HepG2 (cell line): ENCODE data around the gene ARID5B. TPM values are rescaled to one million over a fixed set of nuclear protein-coding genes. Genes with fewer than 3 reads are reported as not detected.

ENCODE experiments used
- AHR ChIP-seq: IDR thresholded peaks from 2 replicates; pipeline ENCODE4 v1.6.1; 2018; ENCODE audit warnings: missing genetic modification reagents, missing compliant biosample characterization
- ETV6 ChIP-seq: sonication (generic); formaldehyde crosslinking; conservative IDR thresholded peaks from 2 replicates; pipeline ENCODE4 v1.4.0; 2020; ENCODE audit warnings: missing genetic modification reagents
- GTF2F1 ChIP-seq: fragments of 150-350 bp; IDR thresholded peaks from 2 replicates; pipeline ENCODE4 v1.6.1; 2014; ENCODE audit warnings: low read length
- KAT2B ChIP-seq: fragments of 150-350 bp; IDR thresholded peaks from 2 replicates; pipeline ENCODE4 v1.6.1; 2014; ENCODE audit warnings: low read depth, low read length, borderline replicate concordance
- KMT2A ChIP-seq: sonication (generic); formaldehyde crosslinking; IDR thresholded peaks from 2 replicates; pipeline ENCODE4 v1.4.0; 2020; ENCODE audit warnings: missing genetic modification reagents
- MIXL1 ChIP-seq: IDR thresholded peaks from 2 replicates; pipeline ENCODE4 v1.6.1; 2016
- NRL ChIP-seq: sonication (generic); formaldehyde crosslinking; IDR thresholded peaks from 2 replicates; pipeline ENCODE4 v1.5.0; 2020; ENCODE audit warnings: missing genetic modification reagents, mild to moderate bottlenecking, moderate library complexity, borderline replicate concordance
- POLR2A ChIP-seq, 2 experiments: IDR thresholded peaks; 2 replicates each; pipeline ENCODE4 v1.6.1; 2011; ENCODE audit warnings: low read depth in 2 of 2, low read length in 2 of 2, mild to moderate bottlenecking in 1 of 2, moderate library complexity in 1 of 2; ENCODE audit not compliant: insufficient read depth in 1 of 2
- PRDM4 ChIP-seq: sonication (generic); formaldehyde crosslinking; IDR thresholded peaks from 2 replicates; pipeline ENCODE4 v1.9.0; 2021; ENCODE audit warnings: missing genetic modification reagents, borderline replicate concordance
- RARA ChIP-seq: IDR thresholded peaks from 2 replicates; pipeline ENCODE4 v1.6.1; 2016; ENCODE audit warnings: missing genetic modification reagents, missing compliant biosample characterization
- RBFOX2 ChIP-seq: fragments of 200-400 bp; formaldehyde crosslinking; IDR thresholded peaks from 2 replicates; pipeline ENCODE4 v1.6.1; 2017; ENCODE audit warnings: low read depth, mild to moderate bottlenecking, low read length
- RBM22 ChIP-seq: fragments of 200-400 bp; formaldehyde crosslinking; optimal IDR thresholded peaks from 2 replicates; pipeline ENCODE3; 2017; ENCODE audit warnings: mild to moderate bottlenecking, low read length, moderate library complexity
- SETDB1 ChIP-seq: sonication (generic); formaldehyde crosslinking; IDR thresholded peaks from 2 replicates; pipeline ENCODE4 v1.5.1; 2020; ENCODE audit warnings: missing genetic modification reagents, mild to moderate bottlenecking, borderline replicate concordance
- SIX4 ChIP-seq: sonication (generic); formaldehyde crosslinking; IDR thresholded peaks from 2 replicates; pipeline ENCODE4 v1.4.0; 2020; ENCODE audit warnings: missing genetic modification reagents
- TBX2 ChIP-seq: sonication (generic); formaldehyde crosslinking; IDR thresholded peaks from 2 replicates; pipeline ENCODE4 v1.5.0; 2020; ENCODE audit warnings: missing genetic modification reagents, mild to moderate bottlenecking, borderline replicate concordance
- ZBTB3 ChIP-seq: sonication (generic); formaldehyde crosslinking; IDR thresholded peaks from 2 replicates; pipeline ENCODE4 v1.4.0; 2020; ENCODE audit warnings: low read depth, mild to moderate bottlenecking, moderate library complexity, missing genetic modification reagents, borderline replicate concordance
- ZFAT ChIP-seq: sonication (generic); formaldehyde crosslinking; conservative IDR thresholded peaks from 2 replicates; pipeline ENCODE4 v1.8.1; 2023; ENCODE audit warnings: missing genetic modification reagents, inconsistent platforms
- ZNF225 ChIP-seq: sonication (generic); formaldehyde crosslinking; IDR thresholded peaks from 2 replicates; pipeline ENCODE4 v1.4.0; 2020; ENCODE audit warnings: mild to moderate bottlenecking, missing genetic modification reagents
- ZNF230 ChIP-seq: sonication (generic); formaldehyde crosslinking; IDR thresholded peaks from 2 replicates; pipeline ENCODE4 v1.4.0; 2020; ENCODE audit warnings: mild to moderate bottlenecking, missing genetic modification reagents
- ZNF333 ChIP-seq: sonication (generic); formaldehyde crosslinking; IDR thresholded peaks from 2 replicates; pipeline ENCODE4 v1.4.0; 2020; ENCODE audit warnings: mild to moderate bottlenecking, missing genetic modification reagents, borderline replicate concordance
- ZNF382 ChIP-seq: sonication (generic); formaldehyde crosslinking; IDR thresholded peaks from 2 replicates; pipeline ENCODE4 v1.5.0; 2020; ENCODE audit warnings: missing genetic modification reagents, mild to moderate bottlenecking, borderline replicate concordance
- ZNF44 ChIP-seq: sonication (generic); formaldehyde crosslinking; IDR thresholded peaks from 2 replicates; pipeline ENCODE4 v1.5.1; 2020; ENCODE audit warnings: mild to moderate bottlenecking, missing genetic modification reagents
- ZNF468 ChIP-seq: sonication (generic); formaldehyde crosslinking; IDR thresholded peaks from 2 replicates; pipeline ENCODE4 v1.8.0; 2022; ENCODE audit warnings: mild to moderate bottlenecking, moderate library complexity, missing genetic modification reagents
- ZNF512 ChIP-seq: sonication (generic); formaldehyde crosslinking; IDR thresholded peaks from 2 replicates; pipeline ENCODE4 v1.4.0; 2020; ENCODE audit warnings: mild to moderate bottlenecking, missing genetic modification reagents
- ZNF549 ChIP-seq: sonication (generic); formaldehyde crosslinking; IDR thresholded peaks from 2 replicates; pipeline ENCODE4 v1.5.0; 2020; ENCODE audit warnings: missing genetic modification reagents
- ZNF569 ChIP-seq: sonication (generic); formaldehyde crosslinking; IDR thresholded peaks from 2 replicates; pipeline ENCODE4 v1.5.0; 2020; ENCODE audit warnings: mild to moderate bottlenecking, missing genetic modification reagents, moderate library complexity, borderline replicate concordance
- ZNF770 ChIP-seq: sonication (generic); formaldehyde crosslinking; IDR thresholded peaks from 2 replicates; pipeline ENCODE4 v1.5.0; 2020; ENCODE audit warnings: mild to moderate bottlenecking, missing genetic modification reagents
- polyA plus RNA-seq, 8 experiments: library from polyadenylated mRNA; depleted of rRNA in 3 of 8; stranded (reverse) in 7 of 8; unstranded in 1 of 8; fragments of >200 nt; fragmentation: Illumina TruSeq in 4 of 8; extraction: Trizol in 4 of 8; gene quantifications; 2 replicates each; pipeline versions ENCODE4 v1.2.1 to v1.2.3, GENCODE V29; 2011 to 2016; ENCODE audit warnings: low read depth in 4 of 8, missing spikeins in 1 of 8, mixed read lengths in 1 of 8; ENCODE audit not compliant: insufficient read depth in 1 of 8
- total RNA-seq, 5 experiments: library from RNA; depleted of rRNA; stranded (reverse); fragments of >200 nt; fragmentation: Illumina TruSeq; extraction: Trizol; gene quantifications; 2 replicates each; pipeline ENCODE4 v1.2.3, GENCODE V29; 2016; ENCODE audit warnings: low read depth in 1 of 5

ARID5B gene
- total and polyA plus RNA-seq, 2 of the 13 experiments (the other 11 are each of a cell fraction or from before 2014, with no cell fraction given) = 6.2 to 21.1 TPM

- no peak for TF ChIP-seq ZNF333 (CRISPR knock-in tag)
- no peak for TF ChIP-seq ETV6
- TF ChIP-seq ZNF225 (CRISPR knock-in tag) = no peak
- no peak for TF ChIP-seq KAT2B
- TF ChIP-seq POLR2A (IDR thresholded peaks at IDR 0.05; ENCODE audit: insufficient read depth in 1 of 2, low read depth in 2 of 2, low read length in 2 of 2) = peak in 1 of 2 experiments; percentile 37; a peak in 1 of 4 replicates
- no peak for TF ChIP-seq ZNF770
- peak; percentile 64 for TF ChIP-seq RARA
- TF ChIP-seq ZNF230 (CRISPR knock-in tag) = no peak
- TF ChIP-seq ZNF468 (CRISPR knock-in tag) = no peak
- TF ChIP-seq AHR (CRISPR knock-in tag) = no peak
- TF ChIP-seq RBFOX2 = no peak
- TF ChIP-seq ZBTB3 = no peak
- TF ChIP-seq KMT2A (CRISPR knock-in tag) = no peak
- no peak for TF ChIP-seq MIXL1
- no peak for TF ChIP-seq ZNF382 (CRISPR knock-in tag)
- peak; percentile 71; the same call in 1 of the 2 replicates for TF ChIP-seq TBX2 (CRISPR knock-in tag)
- no peak for TF ChIP-seq ZNF569 (CRISPR knock-in tag)
- no peak for TF ChIP-seq RBM22
- TF ChIP-seq ZNF512 (CRISPR knock-in tag) = no peak
- TF ChIP-seq ZFAT (CRISPR knock-in tag) = no peak
- peak; percentile 54; the same call in 1 of the 2 replicates for TF ChIP-seq SIX4 (CRISPR knock-in tag)
- no peak for TF ChIP-seq ZNF549 (CRISPR knock-in tag)
- no peak for TF ChIP-seq ZNF44
- TF ChIP-seq SETDB1 (CRISPR knock-in tag) = no peak
- TF ChIP-seq GTF2F1 = no peak
- TF ChIP-seq NRL (CRISPR knock-in tag) = no peak
- no peak for TF ChIP-seq PRDM4 (CRISPR knock-in tag)
These were observed 192.4 kb downstream of the ARID5B start (continued) for GRCh38 chr10:62093863-62094291.
